C1 segment of cervical spinal cord (tissue), 14 donors: ENCODE measurements around the gene CENPM.

Source experiments
- DNase-seq, 14 donors: peaks; one replicate each; lab custom pipeline; 2025; lab: John Stamatoyannopoulos, UW

Gene CENPM

GRCh38 chr22:41946629-41947423, at the start of gene CENPM:
TSS of gene CENPM (minus strand) at chr22:41947152. CDS start at chr22:41947076, 76 bp downstream.
- DNase-seq: peak; percentile 65 to 98 (median 92)

GRCh38 chr22:41995211-41995610, 48.3 kb upstream of the CENPM start:
- DNase-seq: no peak

- DNase-seq: no peak
These were observed 45.5 kb upstream of the CENPM start for GRCh38 chr22:41992496-41992895.

GRCh38 chr22:41991111-41991510, 44.2 kb upstream of the CENPM start:
- no peak for DNase-seq

GRCh38 chr22:41989246-41989645, 42.3 kb upstream of the CENPM start:
- no peak for DNase-seq

- DNase-seq: no peak
These were observed 40.3 kb upstream of the CENPM start for GRCh38 chr22:41987276-41987675.

- DNase-seq: no peak
These were observed 36.8 kb upstream of the CENPM start for GRCh38 chr22:41983513-41984405.

GRCh38 chr22:41982865-41983264, 35.9 kb upstream of the CENPM start:
- DNase-seq: no peak

GRCh38 chr22:41979423-41980250, 32.7 kb upstream of the CENPM start:
- DNase-seq: peak in 8 of 14 donors; percentile 10 to 72 (median 26)

GRCh38 chr22:41978732-41979131, 31.8 kb upstream of the CENPM start:
- DNase-seq: no peak

- DNase-seq: peak in 2 of 14 donors; percentile 38 to 45
These were observed 30.1 kb upstream of the CENPM start for GRCh38 chr22:41976961-41977566.

- DNase-seq: peak in 10 of 14 donors; percentile 12 to 69 (median 46)
These were observed 29.3 kb upstream of the CENPM start for GRCh38 chr22:41976070-41976901.

GRCh38 chr22:41975299-41976069, 28.5 kb upstream of the CENPM start:
- no peak for DNase-seq

GRCh38 chr22:41974691-41975290, 27.8 kb upstream of the CENPM start:
- no peak for DNase-seq

- no peak for DNase-seq
These were observed 24.5 kb upstream of the CENPM start for GRCh38 chr22:41971431-41971830.

- no peak for DNase-seq
These were observed 23.6 kb upstream of the CENPM start for GRCh38 chr22:41970601-41971000.

GRCh38 chr22:41969110-41969646, 22.2 kb upstream of the CENPM start, which contains the start of gene SEPTIN3:
TSS of gene SEPTIN3 (plus strand) at chr22:41969443. CDS start at chr22:41971493, 2,050 bp downstream.
- DNase-seq: no peak

GRCh38 chr22:41968601-41969000, 21.6 kb upstream of the CENPM start:
- peak in 1 of 14 donors; percentile 15 for DNase-seq
